ENCODE data around the gene FRAS1. TPM values are rescaled to one million over a fixed set of nuclear protein-coding genes. Genes with fewer than 3 reads are reported as not detected.

FRAS1 gene
- total and polyA plus RNA-seq, 2 donors (not counting 3 experiments of a cell fraction or from before 2014, with no cell fraction given) = 1.4 to 3.6 TPM

DNA sequence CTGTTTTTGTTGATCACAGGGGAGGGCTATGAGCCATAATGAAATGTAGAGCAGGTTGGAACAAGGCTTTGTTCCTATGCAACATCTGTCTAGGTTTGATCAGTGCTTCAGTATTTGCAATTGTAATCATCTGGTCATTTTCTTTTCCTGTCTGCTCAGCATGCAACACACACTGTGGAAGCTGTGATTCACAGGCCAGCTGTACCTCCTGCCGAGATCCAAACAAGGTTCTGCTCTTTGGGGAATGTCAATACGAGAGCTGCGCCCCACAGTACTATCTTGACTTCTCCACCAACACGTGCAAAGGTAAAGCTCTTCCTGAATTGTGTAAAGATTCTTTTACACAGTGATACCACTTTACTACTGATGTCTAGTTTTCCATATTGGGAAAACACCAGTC lies 312.6 kb downstream of the FRAS1 start:
- dilution Hi-C loops (cut with MboI; ENCODE audit: extremely low pct_ligation_motif_present, low sequenced_read_pairs) = no loop called here
- Histone ChIP-seq H2AFZ (ENCODE audit: low read depth, low read length) (no peak overlapping the region), H3K9ac (replicated peaks; ENCODE audit: extremely low read depth, insufficient read depth, low read length) (no peak overlapping the region), H4K20me1 (replicated peaks; ENCODE audit: control insufficient read depth, extremely low read depth, insufficient read depth, low read length) (no peaks in the 10 kb centered on the region), H3K36me3 (ENCODE audit: control insufficient read depth in 2 of 2, extremely low read depth in 1 of 2, insufficient read depth in 2 of 2, low read length in 2 of 2) (no peaks in the 10 kb centered on the region), H3K27ac (ENCODE audit: insufficient read depth, low read depth, low read length) (no peak overlapping the region), H3K4me2 (ENCODE audit: insufficient read depth, low read length) (no peak overlapping the region), H3K27me3 (ENCODE audit: control insufficient read depth in 2 of 2, insufficient read depth in 2 of 2, low read length in 2 of 2) (no peaks in the 10 kb centered on the region), H3K9me1 (replicated peaks; ENCODE audit: control insufficient read depth, extremely low read depth, insufficient read depth, low read length) (no peaks in the 10 kb centered on the region), H3K79me2 (ENCODE audit: control insufficient read depth, insufficient read depth, low read length) (no peaks in the 10 kb centered on the region), H3K9me3 (replicated peaks; ENCODE audit: control insufficient read depth, insufficient read depth, low read length) (no peaks in the 10 kb centered on the region), H3K4me1 (ENCODE audit: control insufficient read depth, extremely low read depth, insufficient read depth, low read length) (no peaks in the 10 kb centered on the region), H3K4me3 (replicated peaks in 1 of 3; ENCODE audit: insufficient read depth in 1 of 3, low read depth in 1 of 3, low read length in 3 of 3) (no peak overlapping the region)
- ChIA-PET CTCF (no interaction called here), POLR2A (no interaction called here)
- intact Hi-C loops (cut with micrococcal nuclease) = no loop called here
- DNase-seq (ENCODE audit: low read depth, low spot score) (no peak), FAIRE-seq (no peak)
- TF ChIP-seq, protein P1, sequence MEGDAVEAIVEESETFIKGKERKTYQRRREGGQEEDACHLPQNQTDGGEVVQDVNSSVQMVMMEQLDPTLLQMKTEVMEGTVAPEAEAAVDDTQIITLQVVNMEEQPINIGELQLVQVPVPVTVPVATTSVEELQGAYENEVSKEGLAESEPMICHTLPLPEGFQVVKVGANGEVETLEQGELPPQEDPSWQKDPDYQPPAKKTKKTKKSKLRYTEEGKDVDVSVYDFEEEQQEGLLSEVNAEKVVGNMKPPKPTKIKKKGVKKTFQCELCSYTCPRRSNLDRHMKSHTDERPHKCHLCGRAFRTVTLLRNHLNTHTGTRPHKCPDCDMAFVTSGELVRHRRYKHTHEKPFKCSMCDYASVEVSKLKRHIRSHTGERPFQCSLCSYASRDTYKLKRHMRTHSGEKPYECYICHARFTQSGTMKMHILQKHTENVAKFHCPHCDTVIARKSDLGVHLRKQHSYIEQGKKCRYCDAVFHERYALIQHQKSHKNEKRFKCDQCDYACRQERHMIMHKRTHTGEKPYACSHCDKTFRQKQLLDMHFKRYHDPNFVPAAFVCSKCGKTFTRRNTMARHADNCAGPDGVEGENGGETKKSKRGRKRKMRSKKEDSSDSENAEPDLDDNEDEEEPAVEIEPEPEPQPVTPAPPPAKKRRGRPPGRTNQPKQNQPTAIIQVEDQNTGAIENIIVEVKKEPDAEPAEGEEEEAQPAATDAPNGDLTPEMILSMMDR (IDR thresholded peaks at IDR 0.05; ENCODE audit: extremely low read depth in 1 of 2, insufficient read depth in 1 of 2, low read depth in 1 of 2, low read length in 2 of 2) = no peak
- TF ChIP-seq MYC (IDR thresholded peaks at IDR 0.05; ENCODE audit: low read depth, low read length) = no peak
- no peak for TF ChIP-seq FOS (IDR thresholded peaks at IDR 0.05; ENCODE audit: borderline replicate concordance, insufficient read depth, low read length)
- no TSS peak for BruUV-seq (replicated peaks)

DNA sequence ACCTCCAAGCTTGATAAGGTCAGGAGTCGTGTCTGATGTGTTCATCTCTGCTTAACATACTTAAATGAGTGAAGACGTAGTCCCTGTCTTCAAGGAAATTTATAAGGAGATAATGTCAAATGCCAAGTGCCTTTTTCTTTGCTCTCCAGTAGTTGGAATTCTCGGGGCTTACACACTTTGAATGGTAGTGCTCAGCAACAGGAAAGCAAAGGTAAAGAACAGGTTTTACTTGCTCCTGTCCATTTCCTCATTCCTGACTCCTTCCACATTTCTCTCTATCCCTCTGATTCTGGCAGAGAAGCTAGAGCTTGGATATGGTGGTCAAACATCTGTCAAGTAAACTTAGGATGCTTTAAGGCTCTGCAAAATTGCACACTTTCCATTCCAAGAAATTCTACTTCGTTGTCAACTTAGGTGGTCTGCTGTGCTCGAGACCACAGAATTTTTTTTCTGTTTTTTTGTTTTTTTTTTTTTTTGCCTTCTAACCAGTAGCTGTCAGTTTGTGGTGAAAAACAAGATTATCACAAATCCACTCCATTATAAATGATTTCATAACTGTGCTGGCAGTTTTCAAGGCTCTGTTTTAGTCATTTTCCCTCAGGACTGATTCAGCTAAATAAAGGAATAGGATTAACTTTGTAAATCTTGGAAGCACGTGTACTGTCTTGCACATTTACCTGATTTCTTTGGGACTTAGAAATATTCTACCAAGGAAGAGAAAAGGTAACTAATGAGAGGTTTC lies 313.7 kb downstream of the FRAS1 start:
- Histone ChIP-seq H3K27ac (ENCODE audit: insufficient read depth, low read depth, low read length) (no peak overlapping the region), H2AFZ (ENCODE audit: low read depth, low read length) (no peak overlapping the region), H3K4me2 (ENCODE audit: insufficient read depth, low read length) (no peak overlapping the region), H3K27me3 (ENCODE audit: control insufficient read depth in 2 of 2, insufficient read depth in 2 of 2, low read length in 2 of 2) (no peaks in the 10 kb centered on the region), H3K9me3 (replicated peaks; ENCODE audit: control insufficient read depth, insufficient read depth, low read length) (no peaks in the 10 kb centered on the region), H3K36me3 (ENCODE audit: control insufficient read depth in 2 of 2, extremely low read depth in 1 of 2, insufficient read depth in 2 of 2, low read length in 2 of 2) (no peaks in the 10 kb centered on the region), H3K4me3 (replicated peaks in 1 of 3; ENCODE audit: insufficient read depth in 1 of 3, low read depth in 1 of 3, low read length in 3 of 3) (no peak overlapping the region), H3K4me1 (ENCODE audit: control insufficient read depth, extremely low read depth, insufficient read depth, low read length) (no peaks in the 10 kb centered on the region), H3K9me1 (replicated peaks; ENCODE audit: control insufficient read depth, extremely low read depth, insufficient read depth, low read length) (no peaks in the 10 kb centered on the region), H3K79me2 (ENCODE audit: control insufficient read depth, insufficient read depth, low read length) (no peaks in the 10 kb centered on the region), H3K9ac (replicated peaks; ENCODE audit: extremely low read depth, insufficient read depth, low read length) (no peak overlapping the region), H4K20me1 (replicated peaks; ENCODE audit: control insufficient read depth, extremely low read depth, insufficient read depth, low read length) (no peaks in the 10 kb centered on the region)
- BruUV-seq (replicated peaks) = no TSS peak
- TF ChIP-seq JUN (IDR thresholded peaks at IDR 0.05; ENCODE audit: borderline replicate concordance, insufficient read depth, insufficient read length, low read depth) (no peak), FOS (IDR thresholded peaks at IDR 0.05; ENCODE audit: borderline replicate concordance, insufficient read depth, low read length) (no peak), GATA2 (IDR thresholded peaks at IDR 0.05; ENCODE audit: insufficient read depth, insufficient read length, low read depth, low read length) (no peak), POLR2AphosphoS5 (IDR thresholded peaks at IDR 0.05; ENCODE audit: insufficient read depth, low read depth, low read length) (no peak), EZH2 (IDR thresholded peaks at IDR 0.05; ENCODE audit: borderline replicate concordance, low read depth, low read length, severe bottlenecking) (no peak), MYC (IDR thresholded peaks at IDR 0.05; ENCODE audit: low read depth, low read length) (no peak), POLR2A (IDR thresholded peaks at IDR 0.05; ENCODE audit: low read depth, low read length) (no peak)
- TF ChIP-seq, protein P2, sequence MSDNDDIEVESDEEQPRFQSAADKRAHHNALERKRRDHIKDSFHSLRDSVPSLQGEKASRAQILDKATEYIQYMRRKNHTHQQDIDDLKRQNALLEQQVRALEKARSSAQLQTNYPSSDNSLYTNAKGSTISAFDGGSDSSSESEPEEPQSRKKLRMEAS (IDR thresholded peaks at IDR 0.05; ENCODE audit: insufficient read depth, insufficient read length) = no peak
- TF ChIP-seq, protein P1 (IDR thresholded peaks at IDR 0.05; ENCODE audit: extremely low read depth in 1 of 2, insufficient read depth in 1 of 2, low read depth in 1 of 2, low read length in 2 of 2) = no peak
- DNase-seq (ENCODE audit: low read depth, low spot score) (no peak), FAIRE-seq (no peak)
- CTCF ChIA-PET = no interaction called here
- POLR2A ChIA-PET = no interaction called here
- intact Hi-C loops (cut with micrococcal nuclease) (no loop called here), dilution Hi-C loops (cut with MboI; ENCODE audit: extremely low pct_ligation_motif_present, low sequenced_read_pairs) (no loop called here)

Data from endothelial cell of umbilical vein (primary cell).